K562 (cell line): ENCODE data around the gene VPS13D. TPM values are rescaled to one million over a fixed set of nuclear protein-coding genes. Genes with fewer than 3 reads are reported as not detected.
A peak's percentile ranks its signal among the peaks of the same experiment; 100 is the strongest.

ENCODE experiments used
- ATAC-seq: fragments of 200-7000 bp; cut with Tn5 transposase; 3 replicates; pipeline ENCODE4 v1.9.1; 2020; ENCODE audit warnings: moderate library complexity
- BruUV-seq: library from RNA; stranded (reverse); fragments of 400-500 nt; replicated peaks from 2 replicates; lab custom pipeline; 2021; lab: Mats Ljungman, UMichigan
- CTCF ChIA-PET: fragments of 300-600 bp; formaldehyde crosslinking; extraction: SDS; loops from one replicate; lab custom pipeline; 2021; ENCODE audit warnings: low intra/inter-chr PET ratio; lab: Yijun Ruan, JAX
- POLR2A ChIA-PET: fragments of 300-600, 350-650 bp; sonication (Branson Sonifier 250); formaldehyde crosslinking; extraction: SDS; loops from one replicate; lab custom pipeline; 2021; ENCODE audit warnings: antibody characterized with exemption, inconsistent platforms; lab: Yijun Ruan, JAX
- DNase-seq, 4 experiments: peaks; one replicate each; pipeline versions ENCODE4 v3.0.0 to v3.0.0-alpha.2; 2011 to 2018; ENCODE audit warnings: low spot score in 3 of 4, mixed read lengths in 3 of 4; ENCODE audit errors: extremely low read depth in 1 of 4
- FAIRE-seq: peaks from 2 replicates; lab custom pipeline; 2011; peaks lifted over from hg19 to GRCh38; lab: Jason Lieb, UNC
- H2AFZ ChIP-seq: 2 replicates; pipeline ENCODE4 v1.6.0; 2011; ENCODE audit warnings: low read depth, low read length, control low read depth, inconsistent platforms
- H3K27ac ChIP-seq: fragments of 200-600 bp; 3 replicates; pipeline ENCODE4 v1.8.0; 2011; ENCODE audit warnings: low read depth, mild to moderate bottlenecking, control low read depth, inconsistent platforms, low read length, moderate library complexity, mixed read lengths; ENCODE audit errors: extremely low read depth
- H3K27me3 ChIP-seq, 2 experiments: fragments of 300-600 bp in 1 of 2; 2 replicates in 1 of 2; 3 replicates in 1 of 2; pipeline versions ENCODE4 v1.6.0 to v1.8.0; 2011; ENCODE audit warnings: inconsistent platforms in 2 of 2, low read length in 2 of 2, mild to moderate bottlenecking in 1 of 2, mixed read lengths in 1 of 2, moderate library complexity in 1 of 2; ENCODE audit not compliant: control insufficient read depth in 2 of 2, insufficient read depth in 2 of 2
- H3K36me3 ChIP-seq: fragments of 300-600 bp; 3 replicates; pipeline ENCODE4 v1.8.0; 2011; ENCODE audit warnings: mild to moderate bottlenecking, low read length, inconsistent platforms; ENCODE audit not compliant: control insufficient read depth, insufficient read depth
- H3K4me1 ChIP-seq, 2 experiments: fragments of 200-600 bp in 1 of 2; replicated peaks in 1 of 2; 2 replicates in 1 of 2; 3 replicates in 1 of 2; pipeline versions ENCODE4 v1.5.1 to v1.8.0; 2011; ENCODE audit warnings: inconsistent platforms in 2 of 2, low read length in 2 of 2, mild to moderate bottlenecking in 1 of 2, mixed read lengths in 1 of 2, moderate library complexity in 1 of 2; ENCODE audit not compliant: control insufficient read depth in 2 of 2, insufficient read depth in 2 of 2
- H3K4me2 ChIP-seq: 2 replicates; pipeline ENCODE4 v1.6.1; 2011; ENCODE audit warnings: low read length, control low read depth, inconsistent platforms, mixed read lengths; ENCODE audit not compliant: insufficient read depth
- H3K4me3 ChIP-seq: fragments of 200-600 bp; sonication (generic), shearing (Covaris generic); 2 replicates; pipeline ENCODE4 v1.5.1; 2016; ENCODE audit warnings: control low read depth, inconsistent platforms
- H3K79me2 ChIP-seq: fragments of 200-600 bp; 3 replicates; pipeline ENCODE4 v1.8.0; 2011; ENCODE audit warnings: low read length, inconsistent platforms; ENCODE audit not compliant: control insufficient read depth, insufficient read depth
- H3K9ac ChIP-seq, 2 experiments: 2 replicates each; pipeline versions ENCODE4 v1.6.0 to v1.6.1; 2011; ENCODE audit warnings: low read depth in 2 of 2, low read length in 2 of 2, control low read depth in 1 of 2, inconsistent platforms in 1 of 2, mild to moderate bottlenecking in 1 of 2, mixed read lengths in 1 of 2; ENCODE audit not compliant: insufficient read depth in 1 of 2
- H3K9me1 ChIP-seq: one replicate; pipeline ENCODE4 v1.6.0; 2011; ENCODE audit warnings: inconsistent platforms, mild to moderate bottlenecking, low read length, moderate library complexity; ENCODE audit not compliant: control insufficient read depth, insufficient read depth
- H3K9me3 ChIP-seq: replicated peaks from 2 replicates; pipeline ENCODE4 v1.5.1; 2011; ENCODE audit warnings: low read depth, low read length, inconsistent platforms; ENCODE audit not compliant: control insufficient read depth, insufficient read depth
- H4K20me1 ChIP-seq: replicated peaks from 2 replicates; pipeline ENCODE4 v1.6.1; 2011; ENCODE audit warnings: low read length, inconsistent platforms, mixed read lengths; ENCODE audit not compliant: control insufficient read depth, insufficient read depth
- CSDE1 ChIP-seq, 2 experiments: fragments of 450-650 bp; IDR thresholded peaks; 2 replicates each; pipeline ENCODE4 v1.6.1; 2016; ENCODE audit warnings: mild to moderate bottlenecking in 1 of 2
- MBD1 ChIP-seq: fragments of 250-450 bp; sonication (Bioruptor Pico); IDR thresholded peaks from 2 replicates; pipeline ENCODE4 v1.8.0; 2022; ENCODE audit warnings: inconsistent platforms
- MCM5 ChIP-seq: fragments of 450-650 bp; IDR thresholded peaks from 2 replicates; pipeline ENCODE4 v1.6.1; 2016; ENCODE audit warnings: low read depth
- NFIX ChIP-seq: fragments of 250-450 bp; sonication (Bioruptor Pico); IDR thresholded peaks from 2 replicates; pipeline ENCODE4 v1.4.0; 2020; ENCODE audit warnings: low read depth, mild to moderate bottlenecking, moderate library complexity
- NR2C1 ChIP-seq, 2 experiments: fragments of 450-650 bp; IDR thresholded peaks; 2 replicates each; pipeline ENCODE4 v1.6.1; 2017; ENCODE audit warnings: mild to moderate bottlenecking in 2 of 2, antibody characterized with exemption in 1 of 2, inconsistent platforms in 1 of 2, missing compliant biosample characterization in 1 of 2, missing genetic modification characterization in 1 of 2
- TCF7 ChIP-seq: sonication (generic); IDR thresholded peaks from 2 replicates; pipeline ENCODE4 v1.6.1; 2016; ENCODE audit warnings: antibody characterized with exemption, borderline replicate concordance
- TFE3 ChIP-seq: fragments of 450-650 bp; formaldehyde crosslinking; IDR thresholded peaks from 2 replicates; pipeline ENCODE4 v1.4.0; 2020; ENCODE audit warnings: mild to moderate bottlenecking, mixed read lengths
- WHSC1 ChIP-seq: IDR thresholded peaks from one replicate; pipeline ENCODE4 v1.6.1; 2012; ENCODE audit warnings: low read length, control low read depth, inconsistent platforms
- ZNF512 ChIP-seq: IDR thresholded peaks from 2 replicates; pipeline ENCODE4 v1.6.1; 2016; ENCODE audit warnings: missing genetic modification characterization, missing compliant biosample characterization
- WGBS: fragments of 100-300 bp; shearing (Covaris generic); methylation state at CpG from one replicate; pipeline ENCODE4 v1.1.6; 2016; ENCODE audit warnings: low coverage, mixed read lengths; ENCODE audit not compliant: insufficient coverage; ENCODE audit errors: missing lambda C conversion rate; 5-methylcytosine and 5-hydroxymethylcytosine counted together
- in situ Hi-C: fragments of 300-500 bp; cut with MboI; formaldehyde crosslinking; loops from 4 replicates; pipeline ENCODE4 v1.15.0; 2018; ENCODE audit warnings: inconsistent platforms, mixed read lengths
- intact Hi-C: fragments of 100-400 bp; cut with micrococcal nuclease; formaldehyde crosslinking; loops from 2 replicates; pipeline ENCODE4 v1.14.2; 2022
- polyA plus RNA-seq, 8 experiments: library from polyadenylated mRNA; depleted of rRNA in 4 of 8; stranded (reverse) in 5 of 8; unstranded in 3 of 8; fragments of >200 nt; fragmentation: Nextera tagmentation in 2 of 8; fragmentation: Illumina TruSeq in 1 of 8; extraction: Ambion mirVana in 2 of 8; extraction: Trizol in 1 of 8; gene quantifications; 2 replicates each; pipeline versions ENCODE4 v1.2.1 to v1.2.3, GENCODE V29; 2011 to 2014; ENCODE audit warnings: inconsistent platforms in 1 of 8, missing spikeins in 1 of 8
- total RNA-seq, 7 experiments: library from RNA; depleted of rRNA in 6 of 7; stranded (reverse); fragments of >200 nt in 6 of 7; fragmentation: Illumina TruSeq in 2 of 7; extraction: Trizol in 2 of 7; gene quantifications; 2 replicates each; pipeline versions ENCODE4 v1.2.1 to v1.2.3, GENCODE V29; 2011 to 2021; ENCODE audit warnings: low replicate concordance in 1 of 7
- TF ChIP-seq, protein P1 (sequence below), 2 experiments: fragments of 250-450 bp in 1 of 2; fragments of 450-650 bp in 1 of 2; sonication (Bioruptor Pico) in 1 of 2; IDR thresholded peaks; 2 replicates each; pipeline versions ENCODE4 v1.6.1 to v1.8.0; 2016 to 2021; ENCODE audit warnings: mild to moderate bottlenecking in 2 of 2, moderate library complexity in 2 of 2, missing compliant biosample characterization in 1 of 2, missing genetic modification characterization in 1 of 2

The VPS13D gene
- total and polyA plus RNA-seq, 9 of the 15 experiments (the other 6 are each of a cell fraction or from before 2014, with no cell fraction given), result 6.1 to 51.5 (median 38.5) TPM

DNA sequence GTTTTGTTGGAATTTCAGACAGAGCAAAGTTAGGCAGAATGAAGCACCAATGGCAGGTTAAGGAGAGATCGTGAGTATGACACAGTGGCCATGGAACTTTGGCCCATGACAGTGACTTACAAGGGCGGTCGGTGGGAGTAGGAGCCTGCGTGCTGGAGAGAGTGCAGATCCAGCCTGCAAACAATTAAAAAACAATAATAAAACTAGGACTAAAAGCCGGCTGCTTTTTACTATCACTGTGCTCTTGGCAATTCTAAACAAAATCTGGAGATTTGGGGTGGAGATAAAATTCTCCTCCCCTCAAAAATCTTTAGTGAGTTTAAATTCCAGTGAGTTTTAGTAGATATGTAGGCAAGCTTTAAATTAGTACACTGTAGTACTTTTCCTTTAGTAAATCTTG, 291.3 kb downstream of the VPS13D start:
- FAIRE-seq, result no peak
- Histone ChIP-seq H3K9me3 (no peaks in the 10 kb centered on the region), H3K36me3 (no peaks in the 10 kb centered on the region), H3K4me1 (peaks cover 12 to 14% of the 10 kb centered on the region in 2 experiments), H3K9me1 (no peaks in the 10 kb centered on the region), H2AFZ (peak overlapping the region; percentile 77), H3K79me2 (no peaks in the 10 kb centered on the region), H3K27ac (no peak overlapping the region), H3K4me3 (no peak overlapping the region), H3K27me3 (no peaks in the 10 kb centered on the region), H3K9ac (no peak overlapping the region; a peak in 1 of 4 replicates), H3K4me2 (0 out of 2 replicates have a peak overlapping the region, but pooled peaks have one; percentile 31), H4K20me1 (no peaks in the 10 kb centered on the region)
- WGBS, result 50% methylated on average over 5 of the region's 5 CpGs
- ChIA-PET CTCF (no interaction called here), POLR2A (interaction anchor here (1.1 kb wide), 1 partner anchor 9 kb away, joined by 5 read pairs; no protein-coding TSS in a partner anchor)
- in situ Hi-C loops, result no loop called here
- intact Hi-C loops, result no loop called here
- DNase-seq, result no peak
- no TSS peak for BruUV-seq
- peak; percentile 16; the same call in 1 of the 3 replicates for ATAC-seq
- no peak for TF ChIP-seq MBD1 (CRISPR knock-in tag)
- no peak for TF ChIP-seq MCM5
- no peak for TF ChIP-seq NFIX (CRISPR knock-in tag)
- TF ChIP-seq CSDE1 (IDR thresholded peaks at IDR 0.05), result no peak
- no peak for TF ChIP-seq ZNF512 (tag)
- TF ChIP-seq, protein P1, sequence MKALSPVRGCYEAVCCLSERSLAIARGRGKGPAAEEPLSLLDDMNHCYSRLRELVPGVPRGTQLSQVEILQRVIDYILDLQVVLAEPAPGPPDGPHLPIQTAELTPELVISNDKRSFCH (CRISPR knock-in tag; IDR thresholded peaks at IDR 0.05), result no peak
- TF ChIP-seq, protein P1 (tag; IDR thresholded peaks at IDR 0.05), result no peak
- no peak for TF ChIP-seq TCF7
- TF ChIP-seq NR2C1 (IDR thresholded peaks at IDR 0.05), result no peak
- no peak for TF ChIP-seq NR2C1 (tag; IDR thresholded peaks at IDR 0.05)
- no peak for TF ChIP-seq TFE3
- TF ChIP-seq WHSC1, result no peak
